K562 (cell line): ENCODE data around the gene NES. TPM values are rescaled to one million over a fixed set of nuclear protein-coding genes. Genes with fewer than 3 reads are reported as not detected.
A peak's percentile ranks its signal among the peaks of the same experiment; 100 is the strongest.

ENCODE experiments used
- AFF4 ChIP-seq: sonication (generic); formaldehyde crosslinking; IDR thresholded peaks from 2 replicates; pipeline ENCODE4 v1.8.0; 2023; ENCODE audit warnings: mild to moderate bottlenecking, missing genetic modification reagents
- ARID2 ChIP-seq: fragments of 450-650 bp; IDR thresholded peaks from 2 replicates; pipeline ENCODE4 v1.6.1; 2017; ENCODE audit warnings: antibody characterized with exemption, mild to moderate bottlenecking
- BHLHE40 ChIP-seq: IDR thresholded peaks from 2 replicates; pipeline ENCODE4 v1.6.1; 2011; ENCODE audit warnings: low read length, improper control_type of control experiment
- BRF1 ChIP-seq: IDR thresholded peaks from 3 replicates; pipeline ENCODE4 v1.6.1; 2011; ENCODE audit warnings: borderline replicate concordance, mild to moderate bottlenecking; ENCODE audit not compliant: insufficient read length; ENCODE audit errors: extremely low read depth
- CHD1 ChIP-seq: fragments of 200-600 bp; sonication (generic); IDR thresholded peaks from one replicate; pipeline ENCODE4 v1.6.1; 2012; ENCODE audit warnings: mild to moderate bottlenecking, moderate library complexity, low read length, inconsistent platforms
- EP300 ChIP-seq: IDR thresholded peaks from 2 replicates; pipeline ENCODE4 v1.6.1; 2012; ENCODE audit warnings: low read length, improper control_type of control experiment
- ESRRA ChIP-seq: fragments of 450-650 bp; IDR thresholded peaks from 2 replicates; pipeline ENCODE4 v1.6.1; 2014; ENCODE audit warnings: low read depth, mild to moderate bottlenecking, moderate library complexity, borderline replicate concordance
- FOXP1 ChIP-seq: sonication (generic); formaldehyde crosslinking; IDR thresholded peaks from 2 replicates; pipeline ENCODE4 v1.8.0; 2022; ENCODE audit warnings: mild to moderate bottlenecking, missing genetic modification reagents
- GATAD2A ChIP-seq: fragments of 450-650 bp; IDR thresholded peaks from 2 replicates; pipeline ENCODE4 v1.6.1; 2017
- JUND ChIP-seq, 2 experiments: IDR thresholded peaks; 2 replicates in 1 of 2; 3 replicates in 1 of 2; pipeline ENCODE4 v1.6.1; 2011; ENCODE audit warnings: borderline replicate concordance in 2 of 2, low read depth in 2 of 2, low read length in 2 of 2, improper control_type of control experiment in 1 of 2, missing biosample characterization in 1 of 2, missing genetic modification characterization in 1 of 2, missing genetic modification reagents in 1 of 2
- MEIS2 ChIP-seq: fragments of 450-650 bp; IDR thresholded peaks from 2 replicates; pipeline ENCODE4 v1.6.1; 2014; ENCODE audit warnings: mild to moderate bottlenecking; ENCODE audit not compliant: partially characterized antibody
- MTA3 ChIP-seq: fragments of 450-650 bp; formaldehyde crosslinking; IDR thresholded peaks from 2 replicates; pipeline ENCODE4 v1.6.1; 2017; ENCODE audit warnings: mild to moderate bottlenecking, borderline replicate concordance
- MXI1 ChIP-seq: IDR thresholded peaks from 2 replicates; pipeline ENCODE4 v1.6.1; 2011; ENCODE audit warnings: low read depth, mild to moderate bottlenecking, improper control_type of control experiment, low read length
- NBN ChIP-seq: fragments of 450-650 bp; IDR thresholded peaks from 2 replicates; pipeline ENCODE4 v1.6.1; 2016; ENCODE audit warnings: low read depth, mild to moderate bottlenecking
- NR0B1 ChIP-seq: fragments of 450-650 bp; IDR thresholded peaks from one replicate; pipeline ENCODE4 v1.6.1; 2018; ENCODE audit warnings: mild to moderate bottlenecking, moderate library complexity; ENCODE audit not compliant: partially characterized antibody
- PHF20 ChIP-seq: fragments of 450-650 bp; IDR thresholded peaks from 2 replicates; pipeline ENCODE4 v1.6.1; 2018; ENCODE audit not compliant: partially characterized antibody
- RAD21 ChIP-seq, 2 experiments: fragments of 250-450 bp in 1 of 2; fragments of 450-650 bp in 1 of 2; sonication (Bioruptor Pico) in 1 of 2; formaldehyde crosslinking in 1 of 2; IDR thresholded peaks in 1 of 2; conservative IDR thresholded peaks in 1 of 2; 2 replicates each; pipeline versions ENCODE4 v1.4.0 to v1.8.0; 2020 to 2022; ENCODE audit warnings: mild to moderate bottlenecking in 2 of 2, moderate library complexity in 1 of 2
- SMAD1 ChIP-seq: fragments of 150-350 bp; IDR thresholded peaks from 2 replicates; pipeline ENCODE4 v1.6.1; 2014; ENCODE audit warnings: low read length, low read depth; ENCODE audit not compliant: partially characterized antibody
- SMC3 ChIP-seq: conservative IDR thresholded peaks from 2 replicates; pipeline ENCODE4 v1.6.1; 2011; ENCODE audit warnings: low read depth, low read length, improper control_type of control experiment; ENCODE audit not compliant: insufficient read depth
- ZBTB1 ChIP-seq: sonication (generic); formaldehyde crosslinking; IDR thresholded peaks from 2 replicates; pipeline ENCODE4 v1.8.1; 2023; ENCODE audit warnings: missing genetic modification reagents, low read depth, mild to moderate bottlenecking, borderline replicate concordance
- ZBTB7A ChIP-seq: IDR thresholded peaks from 2 replicates; pipeline ENCODE4 v1.6.1; 2011; ENCODE audit warnings: low read depth, mild to moderate bottlenecking, low read length, moderate library complexity, borderline replicate concordance; ENCODE audit not compliant: control insufficient read depth
- polyA plus RNA-seq, 8 experiments: library from polyadenylated mRNA; depleted of rRNA in 4 of 8; stranded (reverse) in 5 of 8; unstranded in 3 of 8; fragments of >200 nt; fragmentation: Nextera tagmentation in 2 of 8; fragmentation: Illumina TruSeq in 1 of 8; extraction: Ambion mirVana in 2 of 8; extraction: Trizol in 1 of 8; gene quantifications; 2 replicates each; pipeline versions ENCODE4 v1.2.1 to v1.2.3, GENCODE V29; 2011 to 2014; ENCODE audit warnings: inconsistent platforms in 1 of 8, missing spikeins in 1 of 8
- total RNA-seq, 7 experiments: library from RNA; depleted of rRNA in 6 of 7; stranded (reverse); fragments of >200 nt in 6 of 7; fragmentation: Illumina TruSeq in 2 of 7; extraction: Trizol in 2 of 7; gene quantifications; 2 replicates each; pipeline versions ENCODE4 v1.2.1 to v1.2.3, GENCODE V29; 2011 to 2021; ENCODE audit warnings: low replicate concordance in 1 of 7

NES gene
- total and polyA plus RNA-seq, 9 of the 15 experiments (the other 6 are each of a cell fraction or from before 2014, with no cell fraction given), result 0.10 to 8.6 (median 4.2) TPM

- no peak for TF ChIP-seq CHD1
- TF ChIP-seq GATAD2A, result peak; percentile 35; the same call in 1 of the 2 replicates
- peak; percentile 20; the same call in 1 of the 2 replicates for TF ChIP-seq NBN
- TF ChIP-seq MEIS2, result peak; percentile 7
- peak; percentile 98 for TF ChIP-seq SMC3
- TF ChIP-seq AFF4, result peak; percentile 46; the same call in 1 of the 2 replicates
- TF ChIP-seq ZBTB7A, result peak; percentile 79
- TF ChIP-seq BRF1, result no peak
- 0 out of 2 replicates have a peak, but pooled peaks have one; percentile 49 for TF ChIP-seq FOXP1 (CRISPR knock-in tag)
- TF ChIP-seq JUND (IDR thresholded peaks at IDR 0.05; ENCODE audit: borderline replicate concordance, low read depth, low read length), result peak; percentile 51; the same call in 1 of the 2 replicates
- no peak; the same call in 2 of the 3 replicates for TF ChIP-seq JUND (tag; IDR thresholded peaks at IDR 0.05; ENCODE audit: borderline replicate concordance, low read depth, low read length)
- no peak for TF ChIP-seq MXI1
- TF ChIP-seq PHF20, result peak; percentile 45
- peak; percentile 84; the same call in 1 of the 2 replicates for TF ChIP-seq MTA3
- peak; percentile 43 for TF ChIP-seq ESRRA
- peak; percentile 25; the same call in 1 of the 2 replicates for TF ChIP-seq BHLHE40
- TF ChIP-seq NR0B1, result no peak
- TF ChIP-seq RAD21 (CRISPR knock-in tag; conservative IDR thresholded peaks at IDR 0.05 in 1 of 2, IDR thresholded peaks at IDR 0.05 in 1 of 2), result peak; percentile 94 to 98
- TF ChIP-seq ARID2, result peak; percentile 99
- TF ChIP-seq ZBTB1, result peak; percentile 64
- TF ChIP-seq SMAD1, result no peak
- 0 out of 2 replicates have a peak, but pooled peaks have one; percentile 12 for TF ChIP-seq EP300
Observed at GRCh38 chr1:156689035-156689952, 12.1 kb upstream of the NES start (continued).
